Measurements from ENCODE around the gene THSD8.

THSD8 gene

GRCh38 chr19:12801466-12802266 lies at the start of gene THSD8, which contains the start of gene PRDX2:
TSS of gene THSD8 (plus strand) at chr19:12802069. CDS start at chr19:12802072, 3 bp downstream.
TSS of gene PRDX2 (minus strand) at chr19:12801800. CDS start at chr19:12801261, 539 bp downstream.
- peak; percentile 85 for DNase-seq

GRCh38 chr19:12754465-12755196 lies 47.2 kb upstream of the THSD8 start:
- no peak for DNase-seq

- DNase-seq = no peak
Observed at GRCh38 chr19:12756150-12756883, 45.6 kb upstream of the THSD8 start.

GRCh38 chr19:12757544-12758274 lies 44.2 kb upstream of the THSD8 start:
- peak; percentile 76 for DNase-seq

- DNase-seq = no peak
Observed at GRCh38 chr19:12759686-12760085, 42.2 kb upstream of the THSD8 start.

GRCh38 chr19:12763100-12763499 lies 38.8 kb upstream of the THSD8 start:
- no peak for DNase-seq

GRCh38 chr19:12764698-12765097 lies 37.2 kb upstream of the THSD8 start:
- DNase-seq = no peak

GRCh38 chr19:12766051-12766521 lies 35.8 kb upstream of the THSD8 start:
- DNase-seq = no peak

- DNase-seq = no peak
Observed at GRCh38 chr19:12767150-12767549, 34.7 kb upstream of the THSD8 start.

GRCh38 chr19:12767666-12768065 lies 34.2 kb upstream of the THSD8 start:
- no peak for DNase-seq

GRCh38 chr19:12769689-12770088 lies 32.2 kb upstream of the THSD8 start:
- DNase-seq = no peak

- DNase-seq = no peak
Observed at GRCh38 chr19:12770922-12771321, 30.9 kb upstream of the THSD8 start.

- DNase-seq = no peak
Observed at GRCh38 chr19:12772323-12772722, 29.5 kb upstream of the THSD8 start.

GRCh38 chr19:12773571-12773970 lies 28.3 kb upstream of the THSD8 start:
- no peak for DNase-seq

- peak; percentile 93 for DNase-seq
Observed at GRCh38 chr19:12774588-12775555, 27.0 kb upstream of the THSD8 start, which contains the start of gene HOOK2. TSS of gene HOOK2 (minus strand) at chr19:12775552. CDS start at chr19:12775449, 103 bp downstream.

GRCh38 chr19:12777217-12778016 lies 24.5 kb upstream of the THSD8 start:
- DNase-seq = peak; percentile 86

- DNase-seq = peak; percentile 90
Observed at GRCh38 chr19:12778017-12778904, 23.6 kb upstream of the THSD8 start.

GRCh38 chr19:12778905-12779161 lies 23.0 kb upstream of the THSD8 start:
- peak; percentile 61 for DNase-seq
